ENCODE results near the gene MEGF10. TPM values are rescaled to one million over a fixed set of nuclear protein-coding genes. Genes with fewer than 3 reads are reported as not detected.

The MEGF10 gene
- total and polyA plus RNA-seq, 10 of the 15 experiments (the other 5 are each of a cell fraction or from before 2014, with no cell fraction given): 0.03 to 0.21 (median 0.05) TPM; not detected in 5

DNA sequence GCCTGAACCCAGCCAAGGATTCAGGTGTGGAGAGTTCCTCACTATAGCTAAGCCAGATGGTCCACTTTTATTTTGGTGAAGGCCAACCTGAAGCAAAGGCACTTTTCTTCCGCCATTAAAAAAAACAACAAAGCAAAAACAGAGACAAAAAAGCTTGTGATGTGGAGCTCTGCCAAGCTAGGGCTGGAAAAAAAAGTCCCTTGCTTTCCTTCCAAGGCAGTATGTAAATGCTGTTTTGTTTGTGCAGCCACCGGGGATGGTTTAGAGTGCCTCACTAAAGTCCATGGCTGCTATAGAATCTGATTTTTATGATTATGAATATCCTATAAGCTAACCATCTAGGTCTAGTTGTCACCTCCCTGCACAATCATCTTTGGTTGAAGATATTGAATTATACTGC, 14.9 kb downstream of the MEGF10 start (continued):
- TF ChIP-seq, protein P1, sequence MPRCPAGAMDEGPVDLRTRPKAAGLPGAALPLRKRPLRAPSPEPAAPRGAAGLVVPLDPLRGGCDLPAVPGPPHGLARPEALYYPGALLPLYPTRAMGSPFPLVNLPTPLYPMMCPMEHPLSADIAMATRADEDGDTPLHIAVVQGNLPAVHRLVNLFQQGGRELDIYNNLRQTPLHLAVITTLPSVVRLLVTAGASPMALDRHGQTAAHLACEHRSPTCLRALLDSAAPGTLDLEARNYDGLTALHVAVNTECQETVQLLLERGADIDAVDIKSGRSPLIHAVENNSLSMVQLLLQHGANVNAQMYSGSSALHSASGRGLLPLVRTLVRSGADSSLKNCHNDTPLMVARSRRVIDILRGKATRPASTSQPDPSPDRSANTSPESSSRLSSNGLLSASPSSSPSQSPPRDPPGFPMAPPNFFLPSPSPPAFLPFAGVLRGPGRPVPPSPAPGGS (IDR thresholded peaks at IDR 0.05; ENCODE audit: borderline replicate concordance, insufficient read depth, low read depth, low read length, poor library complexity, severe bottlenecking): no peak
- no peak for TF ChIP-seq CREB1 (IDR thresholded peaks at IDR 0.05; ENCODE audit: low read depth)

DNA sequence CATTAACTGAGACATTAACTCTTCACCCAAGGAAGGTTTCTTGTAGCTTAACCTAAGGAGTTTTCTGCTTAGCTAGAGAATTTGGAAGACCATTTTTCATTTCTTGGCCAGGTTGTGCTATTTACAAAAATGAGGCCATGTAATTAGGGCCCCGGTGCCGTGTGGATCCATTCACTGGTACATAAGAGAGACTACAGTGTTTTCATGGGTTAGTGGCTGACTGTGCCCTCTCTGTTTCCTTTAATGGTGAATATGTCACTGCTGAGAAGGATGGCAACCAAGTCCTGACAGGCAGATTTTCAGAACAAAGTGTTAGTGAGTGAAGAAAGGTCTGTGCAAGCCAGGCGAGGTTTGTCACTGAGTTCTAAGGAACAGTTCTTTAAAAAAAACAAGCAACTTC, 15.4 kb downstream of the MEGF10 start:
- SMC1A ChIA-PET (ENCODE audit: uncharacterized antibody, unreplicated experiment): interaction anchor here (0.6 to 1.0 kb wide), 2 partner anchors 208 to 1294 kb away, joined by 3 read pairs; no protein-coding TSS in a partner anchor
- WGBS (ENCODE audit: insufficient coverage, insufficient replicate concordance, low lambda C conversion rate, missing lambda C conversion rate): 68% methylated on average over 3 of the region's 3 CpGs
- ATAC-seq (no peak), FAIRE-seq (no peak), DNase-seq (ENCODE audit: low read depth, low spot score) (no peak)
- TF ChIP-seq MTA2 (IDR thresholded peaks at IDR 0.05; ENCODE audit: low read depth) (no peak), ZSCAN29 (IDR thresholded peaks at IDR 0.05) (no peak), HDAC2 (IDR thresholded peaks at IDR 0.05) (no peak), ZNF24 (IDR thresholded peaks at IDR 0.05) (no peak), SRF (IDR thresholded peaks at IDR 0.05; ENCODE audit: low read depth in 2 of 2, low read length in 2 of 2) (no peak), IKZF2 (IDR thresholded peaks at IDR 0.05) (no peak), SIN3A (IDR thresholded peaks at IDR 0.05; ENCODE audit: low read depth, low read length) (no peak)
- TF ChIP-seq, protein P2, sequence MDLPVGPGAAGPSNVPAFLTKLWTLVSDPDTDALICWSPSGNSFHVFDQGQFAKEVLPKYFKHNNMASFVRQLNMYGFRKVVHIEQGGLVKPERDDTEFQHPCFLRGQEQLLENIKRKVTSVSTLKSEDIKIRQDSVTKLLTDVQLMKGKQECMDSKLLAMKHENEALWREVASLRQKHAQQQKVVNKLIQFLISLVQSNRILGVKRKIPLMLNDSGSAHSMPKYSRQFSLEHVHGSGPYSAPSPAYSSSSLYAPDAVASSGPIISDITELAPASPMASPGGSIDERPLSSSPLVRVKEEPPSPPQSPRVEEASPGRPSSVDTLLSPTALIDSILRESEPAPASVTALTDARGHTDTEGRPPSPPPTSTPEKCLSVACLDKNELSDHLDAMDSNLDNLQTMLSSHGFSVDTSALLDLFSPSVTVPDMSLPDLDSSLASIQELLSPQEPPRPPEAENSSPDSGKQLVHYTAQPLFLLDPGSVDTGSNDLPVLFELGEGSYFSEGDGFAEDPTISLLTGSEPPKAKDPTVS (IDR thresholded peaks at IDR 0.05; ENCODE audit: low read depth, low read length): no peak
- H3K4me1 ChIP-seq (ENCODE audit: control insufficient read depth, insufficient read depth, low read length): no peaks in the 10 kb centered on the region
- no peaks in the 10 kb centered on the region for H4K20me1 ChIP-seq (ENCODE audit: control insufficient read depth, insufficient read depth)
- intact Hi-C loops (cut with micrococcal nuclease; ENCODE audit: unreplicated experiment): no loop called here
- no peaks in the 10 kb centered on the region for H3K79me2 ChIP-seq (ENCODE audit: control insufficient read depth, insufficient read depth, low read length)
- RAD21 ChIA-PET (ENCODE audit: unreplicated experiment): no interaction called here
- no peak overlapping the region for H3K9ac ChIP-seq (ENCODE audit: control insufficient read depth, insufficient read depth, low read length)
- H3K36me3 ChIP-seq (ENCODE audit: control insufficient read depth in 2 of 2, insufficient read depth in 2 of 2, low read length in 1 of 2): no peaks in the 10 kb centered on the region
- H3K27ac ChIP-seq (ENCODE audit: control insufficient read depth, insufficient read depth): no peak overlapping the region
- H2AFZ ChIP-seq (ENCODE audit: control insufficient read depth, low read depth, low read length): no peak overlapping the region
- BruUV-seq (replicated peaks): no TSS peak
- CTCF ChIA-PET: interaction anchor here (0.6 to 1.3 kb wide), 4 partner anchors 8 to 756 kb away, joined by 3 read pairs; no protein-coding TSS in a partner anchor
- POLR2A ChIA-PET: no interaction called here
- H3K4me3 ChIP-seq: no peak overlapping the region
- peaks cover 0 to 3% of the 10 kb centered on the region in 2 experiments; a peak in 1 of 4 replicates for H3K27me3 ChIP-seq (replicated peaks in 1 of 2; ENCODE audit: control insufficient read depth in 2 of 2, insufficient read depth in 2 of 2, low read length in 1 of 2)
- no peaks in the 10 kb centered on the region for H3K9me3 ChIP-seq (replicated peaks; ENCODE audit: control insufficient read depth, insufficient read depth, low read length)
- in situ Hi-C loops (cut with MboI): no loop called here
- no peak overlapping the region for H3K4me2 ChIP-seq (ENCODE audit: control insufficient read depth, insufficient read depth)
